ENCODE results near the gene STAP2.
A peak's percentile ranks its signal among the peaks of the same experiment; 100 is the strongest.

The STAP2 gene

DNA sequence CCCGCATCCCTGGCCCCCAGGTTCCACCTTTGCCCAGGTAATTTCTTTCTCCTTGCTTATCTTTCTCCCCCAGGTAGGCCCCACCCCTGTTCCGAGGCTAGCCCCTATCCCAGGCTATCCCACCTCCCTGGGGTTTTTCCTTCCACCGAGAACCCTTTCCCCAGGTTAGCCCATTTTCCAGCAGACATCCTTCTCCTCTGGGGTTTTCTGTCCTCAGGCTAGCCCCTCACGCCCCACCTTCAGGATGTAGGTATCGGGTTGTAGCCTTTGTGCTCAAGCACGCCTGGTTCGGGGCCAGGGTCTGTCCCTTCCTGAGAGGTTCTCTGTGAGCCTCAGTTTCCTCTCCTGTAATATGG, 33.4 kb downstream of the STAP2 start:
- Histone ChIP-seq H3F3A (ENCODE audit: insufficient read depth, low read length) (no peaks in the 10 kb centered on the region), H3K4me1 (ENCODE audit: insufficient read depth, low read length, severe bottlenecking) (peaks cover 16% of the 10 kb centered on the region), H3K9me3 (ENCODE audit: low read length) (no peaks in the 10 kb centered on the region), H4K20me1 (ENCODE audit: insufficient read depth, low read length) (no peaks in the 10 kb centered on the region), H3K36me3 (ENCODE audit: insufficient read depth, low read length) (peaks cover 5% of the 10 kb centered on the region; the same call in 1 of the 2 replicates), H3K9me2 (ENCODE audit: low read depth, low read length) (no peaks in the 10 kb centered on the region), H3K79me2 (ENCODE audit: insufficient read depth, low read length) (no peaks in the 10 kb centered on the region), H3K4me2 (ENCODE audit: low read length) (peak overlapping the region; percentile 35), H2AFZ (ENCODE audit: low read length) (no peak overlapping the region), H3K27me3 (ENCODE audit: insufficient read depth, low read length) (no peaks in the 10 kb centered on the region), H3K9ac (ENCODE audit: low read length) (no peak overlapping the region), H3K4me3 (ENCODE audit: low read depth, low read length, poor library complexity, severe bottlenecking) (peak overlapping the region; percentile 61), H3K27ac (ENCODE audit: low read depth, low read length, poor library complexity, severe bottlenecking) (no peak overlapping the region)
- no peak for TF ChIP-seq CTCF (IDR thresholded peaks at IDR 0.05; ENCODE audit: low read length)
- no peak for TF ChIP-seq EZH2 (IDR thresholded peaks at IDR 0.05; ENCODE audit: borderline replicate concordance, low read length)

DNA sequence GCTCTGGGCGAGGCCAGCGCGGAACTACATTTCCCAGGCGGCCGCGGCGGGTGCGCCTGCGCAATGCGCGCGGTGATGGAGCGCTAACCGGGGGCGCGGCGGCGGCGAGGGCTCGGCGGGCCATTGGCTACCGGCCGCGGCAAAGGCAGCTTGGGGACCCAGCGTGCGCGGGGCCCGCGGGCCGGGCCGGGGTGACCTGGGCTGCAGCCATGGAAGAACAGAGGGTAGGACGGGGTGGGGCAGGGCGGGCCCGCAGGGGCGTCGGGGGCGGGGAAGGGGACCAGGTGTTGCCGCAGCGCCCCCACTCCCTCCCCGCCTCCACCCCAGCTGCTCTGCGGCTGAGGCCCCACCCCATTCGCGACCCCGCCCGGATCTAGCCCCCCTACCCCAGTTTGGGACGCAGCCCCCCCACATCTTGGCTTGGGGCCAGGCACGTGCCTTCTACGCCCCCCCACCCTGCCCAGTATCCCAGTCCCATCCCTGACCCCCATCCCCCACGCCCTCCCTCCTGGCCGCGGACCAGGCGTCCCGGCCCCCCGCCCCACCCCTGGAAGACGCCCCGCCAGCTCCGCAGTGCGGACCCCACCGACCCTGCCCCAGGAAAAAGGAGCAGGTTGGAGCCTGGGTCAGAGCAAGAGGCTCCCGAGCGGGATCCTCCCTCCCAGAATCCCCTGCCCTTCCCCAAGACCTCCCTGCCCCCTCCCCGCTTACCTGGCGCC, 33.9 kb downstream of the STAP2 start, which contains the start of gene FSD1:
Gene FSD1 (plus strand): TSS at position 61 of the 719 bp plus-strand sequence. CDS start 149 bp downstream, at position 210.
- no peaks in the 10 kb centered on the region for H4K20me1 ChIP-seq (ENCODE audit: insufficient read depth, low read length)
- H3K79me2 ChIP-seq (ENCODE audit: insufficient read depth, low read length): no peaks in the 10 kb centered on the region
- peak within 1 kb of the TSS; percentile 35 for H3K4me2 ChIP-seq (ENCODE audit: low read length)
- H3K36me3 ChIP-seq (ENCODE audit: insufficient read depth, low read length): peaks cover 3% of the 10 kb centered on the region; the same call in 1 of the 2 replicates
- H3K9me2 ChIP-seq (ENCODE audit: low read depth, low read length): no peaks in the 10 kb centered on the region
- H3K9ac ChIP-seq (ENCODE audit: low read length): peak within 1 kb of the TSS; percentile 34; the same call in 1 of the 2 replicates
- H3K27ac ChIP-seq (ENCODE audit: low read depth, low read length, poor library complexity, severe bottlenecking): no peak within 1 kb of the TSS
- peaks cover 16% of the 10 kb centered on the region for H3K4me1 ChIP-seq (ENCODE audit: insufficient read depth, low read length, severe bottlenecking)
- H3K4me3 ChIP-seq (ENCODE audit: low read depth, low read length, poor library complexity, severe bottlenecking): peak within 1 kb of the TSS; percentile 61
- TF ChIP-seq EZH2 (IDR thresholded peaks at IDR 0.05; ENCODE audit: borderline replicate concordance, low read length) (no peak), CTCF (IDR thresholded peaks at IDR 0.05; ENCODE audit: low read length) (no peak)
- no peaks in the 10 kb centered on the region for H3K9me3 ChIP-seq (ENCODE audit: low read length)
- H3K27me3 ChIP-seq (ENCODE audit: insufficient read depth, low read length): no peaks in the 10 kb centered on the region
- no peak within 1 kb of the TSS for H2AFZ ChIP-seq (ENCODE audit: low read length)
- H3F3A ChIP-seq (ENCODE audit: insufficient read depth, low read length): no peaks in the 10 kb centered on the region

GRCh38 chr19:4303819-4304537, 34.6 kb downstream of the STAP2 start:
- H3F3A ChIP-seq (ENCODE audit: insufficient read depth, low read length): no peaks in the 10 kb centered on the region
- no peaks in the 10 kb centered on the region for H3K79me2 ChIP-seq (ENCODE audit: insufficient read depth, low read length)
- H3K36me3 ChIP-seq (ENCODE audit: insufficient read depth, low read length): peaks cover 3% of the 10 kb centered on the region; the same call in 1 of the 2 replicates
- TF ChIP-seq EZH2 (IDR thresholded peaks at IDR 0.05; ENCODE audit: borderline replicate concordance, low read length) (no peak), CTCF (IDR thresholded peaks at IDR 0.05; ENCODE audit: low read length) (no peak)
- H3K27ac ChIP-seq (ENCODE audit: low read depth, low read length, poor library complexity, severe bottlenecking): no peak overlapping the region
- H3K9me3 ChIP-seq (ENCODE audit: low read length): no peaks in the 10 kb centered on the region
- H3K27me3 ChIP-seq (ENCODE audit: insufficient read depth, low read length): no peaks in the 10 kb centered on the region
- H3K4me2 ChIP-seq (ENCODE audit: low read length): peak overlapping the region; percentile 35
- no peaks in the 10 kb centered on the region for H3K9me2 ChIP-seq (ENCODE audit: low read depth, low read length)
- no peak overlapping the region for H2AFZ ChIP-seq (ENCODE audit: low read length)
- H4K20me1 ChIP-seq (ENCODE audit: insufficient read depth, low read length): no peaks in the 10 kb centered on the region
- peak overlapping the region; percentile 61 for H3K4me3 ChIP-seq (ENCODE audit: low read depth, low read length, poor library complexity, severe bottlenecking)
- H3K9ac ChIP-seq (ENCODE audit: low read length): no peak overlapping the region
- H3K4me1 ChIP-seq (ENCODE audit: insufficient read depth, low read length, severe bottlenecking): peaks cover 16% of the 10 kb centered on the region
